Measurements from ENCODE around the gene DNAH8.

DNAH8 gene

GRCh38 chr6:38728203-38728602 lies 13.1 kb downstream of the DNAH8 start:
- intact Hi-C loops (cut with DNase I) = no loop called here
- no peak for DNase-seq

- DNase-seq = no peak
- intact Hi-C loops (cut with DNase I) = no loop called here
Measured at GRCh38 chr6:38730140-38730862, 15.2 kb downstream of the DNAH8 start.

- DNase-seq = no peak
- intact Hi-C loops (cut with DNase I) = no loop called here
Measured at GRCh38 chr6:38736951-38737350, 21.8 kb downstream of the DNAH8 start.

- intact Hi-C loops (cut with DNase I) = no loop called here
- DNase-seq = no peak
Measured at GRCh38 chr6:38738261-38738660, 23.1 kb downstream of the DNAH8 start.

GRCh38 chr6:38739532-38739931 lies 24.4 kb downstream of the DNAH8 start:
- intact Hi-C loops (cut with DNase I) = no loop called here
- no peak for DNase-seq

- intact Hi-C loops (cut with DNase I) = no loop called here
Measured at GRCh38 chr6:38749473-38749872, 34.4 kb downstream of the DNAH8 start.

GRCh38 chr6:38750968-38751615 lies 36.0 kb downstream of the DNAH8 start:
- no peak for DNase-seq
- intact Hi-C loops (cut with DNase I) = no loop called here

More at GRCh38 chr6:38749473-38749872, 34.4 kb downstream of the DNAH8 start:
- no peak for DNase-seq

- DNase-seq = no peak
- intact Hi-C loops (cut with DNase I) = no loop called here
Measured at GRCh38 chr6:38753707-38754106, 38.6 kb downstream of the DNAH8 start.

- intact Hi-C loops (cut with DNase I) = no loop called here
Measured at GRCh38 chr6:38755207-38755606, 40.1 kb downstream of the DNAH8 start.

GRCh38 chr6:38755874-38756273 lies 40.8 kb downstream of the DNAH8 start:
- no peak for DNase-seq
- intact Hi-C loops (cut with DNase I) = no loop called here

More at GRCh38 chr6:38755207-38755606, 40.1 kb downstream of the DNAH8 start:
- no peak for DNase-seq

GRCh38 chr6:38760097-38760496 lies 45.0 kb downstream of the DNAH8 start:
- no peak for DNase-seq
- intact Hi-C loops (cut with DNase I) = no loop called here

GRCh38 chr6:38762848-38763247 lies 47.7 kb downstream of the DNAH8 start:
- intact Hi-C loops (cut with DNase I) = no loop called here
- DNase-seq = no peak

GRCh38 chr6:38767560-38767959 lies 52.4 kb downstream of the DNAH8 start:
- intact Hi-C loops (cut with DNase I) = no loop called here
- no peak for DNase-seq

GRCh38 chr6:38773338-38773737 lies 58.2 kb downstream of the DNAH8 start:
- peak in 5 of 42 donors; percentile 7 to 18 (median 16) for DNase-seq
- intact Hi-C loops (cut with DNase I) = no loop called here

GRCh38 chr6:38774929-38775707 lies 60.0 kb downstream of the DNAH8 start:
- intact Hi-C loops (cut with DNase I) = no loop called here
- no peak for DNase-seq

- no peak for DNase-seq
- intact Hi-C loops (cut with DNase I) = no loop called here
Measured at GRCh38 chr6:38775870-38776269, 60.8 kb downstream of the DNAH8 start.

- no peak for DNase-seq
- intact Hi-C loops (cut with DNase I) = no loop called here
Measured at GRCh38 chr6:38776515-38776914, 61.4 kb downstream of the DNAH8 start.

- intact Hi-C loops (cut with DNase I) = no loop called here
Measured at GRCh38 chr6:38779310-38780062, 64.4 kb downstream of the DNAH8 start.

GRCh38 chr6:38782616-38783015 lies 67.5 kb downstream of the DNAH8 start:
- intact Hi-C loops (cut with DNase I) = no loop called here
- no peak for DNase-seq

More at GRCh38 chr6:38779310-38780062, 64.4 kb downstream of the DNAH8 start:
- DNase-seq = no peak
